HG03066 (cell line): ENCODE data around the gene CREB5.

Experiments used
- ATAC-seq: cut with Tn5 transposase; IDR thresholded peaks from one replicate; pipeline ENCODE4 v1.9.1; 2021; ENCODE audit warnings: low read depth; ENCODE audit not compliant: unreplicated experiment

CREB5 gene

GRCh38 chr7:28433039-28433438 lies 20.7 kb downstream of the CREB5 start:
- ATAC-seq = no peak

GRCh38 chr7:28433699-28434219 lies 21.4 kb downstream of the CREB5 start:
- ATAC-seq = no peak

DNA sequence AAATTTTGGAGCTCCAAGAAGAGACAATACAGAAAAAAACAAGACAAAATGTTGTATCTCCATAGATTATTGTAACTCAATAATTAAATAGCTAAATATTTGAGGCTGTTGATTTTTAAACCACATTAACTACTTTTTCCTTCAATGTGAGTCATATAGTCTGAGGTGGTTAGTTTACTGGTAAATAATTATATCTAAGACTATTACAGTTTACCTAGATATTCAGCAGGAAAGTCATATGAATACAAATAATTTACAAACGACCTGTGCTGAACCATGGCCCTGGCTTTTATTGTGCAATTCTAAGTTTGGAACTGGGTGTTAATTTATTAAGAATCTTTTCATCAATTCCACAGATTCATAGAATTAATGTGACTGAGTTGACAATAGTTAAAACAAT lies 22.2 kb downstream of the CREB5 start:
- ATAC-seq = no peak

DNA sequence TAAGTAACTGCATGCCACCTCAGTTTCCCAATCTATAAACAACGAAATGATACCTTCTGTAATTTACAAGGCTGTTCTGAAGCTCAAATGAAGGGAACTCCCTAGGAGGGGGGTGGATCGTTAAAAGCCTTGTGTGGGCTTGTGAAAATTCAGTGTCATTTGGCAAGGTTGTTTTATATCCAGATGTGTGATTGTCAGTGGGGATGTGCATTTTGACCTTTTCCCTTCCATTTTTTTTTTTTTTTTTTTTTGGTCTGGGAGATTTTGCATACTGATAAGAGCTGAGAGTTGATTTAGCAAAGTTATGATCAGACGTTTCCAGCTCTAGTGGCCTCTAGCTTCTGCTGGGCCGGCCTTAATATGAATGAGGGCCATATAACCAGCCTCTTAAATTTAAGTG lies 22.8 kb downstream of the CREB5 start:
- ATAC-seq = no peak

DNA sequence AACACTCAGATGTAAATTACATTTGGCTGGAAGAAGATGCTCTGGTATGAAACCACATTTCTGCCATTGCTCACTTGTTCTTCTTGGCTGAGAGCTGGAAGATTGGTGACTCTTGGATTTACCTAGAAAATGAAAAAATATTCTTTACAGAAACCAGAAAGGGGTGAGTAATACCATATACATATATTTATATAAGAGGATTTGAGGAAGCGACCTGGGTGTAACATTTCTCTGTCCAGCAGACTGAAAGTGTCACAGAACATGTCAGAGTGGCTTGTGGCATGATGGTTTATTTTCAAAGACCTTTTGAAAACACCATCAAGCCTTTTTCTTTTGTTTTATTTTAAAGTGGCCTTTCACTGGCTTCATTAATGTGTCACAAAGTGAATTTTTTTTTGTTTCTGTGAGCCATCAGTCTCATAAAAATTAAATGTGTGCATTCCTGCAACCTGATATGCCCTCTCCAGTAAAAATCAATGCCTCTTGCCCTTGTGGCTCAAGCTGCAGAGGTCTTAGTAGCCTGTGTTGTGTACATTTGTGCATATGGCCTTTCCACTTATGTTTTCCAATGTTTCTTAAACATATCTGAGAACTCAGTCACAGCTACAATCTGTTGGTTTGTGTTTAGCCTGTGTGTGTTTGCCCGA lies 23.5 kb downstream of the CREB5 start:
- no peak for ATAC-seq

DNA sequence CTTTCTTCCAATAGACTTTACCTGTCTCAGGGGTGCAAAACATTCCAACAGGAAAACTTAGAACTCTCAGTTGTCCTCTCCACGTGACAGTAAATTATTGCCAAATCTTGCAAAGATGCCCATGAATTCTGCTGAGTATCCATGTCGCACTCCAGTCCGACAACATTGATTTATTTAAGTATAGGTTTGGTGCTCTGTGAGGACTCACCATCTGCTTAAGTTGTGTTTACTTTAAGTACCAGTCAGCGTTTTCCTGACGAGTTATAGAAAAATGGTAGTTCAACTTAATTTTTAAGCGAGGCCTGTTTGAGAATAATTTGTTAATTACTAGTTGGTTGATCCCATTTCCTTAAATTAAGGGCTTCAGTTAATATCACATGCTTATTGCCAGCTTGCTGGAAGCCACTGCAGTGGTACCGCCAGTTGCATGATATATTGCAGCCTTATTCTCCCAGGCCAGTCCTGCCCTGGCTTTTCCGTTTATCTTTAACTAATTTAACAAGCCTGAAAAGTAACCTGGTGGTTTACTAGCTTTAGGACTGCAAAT lies 27.8 kb downstream of the CREB5 start:
- no peak for ATAC-seq

GRCh38 chr7:28442540-28443420 lies 30.5 kb downstream of the CREB5 start:
- no peak for ATAC-seq

DNA sequence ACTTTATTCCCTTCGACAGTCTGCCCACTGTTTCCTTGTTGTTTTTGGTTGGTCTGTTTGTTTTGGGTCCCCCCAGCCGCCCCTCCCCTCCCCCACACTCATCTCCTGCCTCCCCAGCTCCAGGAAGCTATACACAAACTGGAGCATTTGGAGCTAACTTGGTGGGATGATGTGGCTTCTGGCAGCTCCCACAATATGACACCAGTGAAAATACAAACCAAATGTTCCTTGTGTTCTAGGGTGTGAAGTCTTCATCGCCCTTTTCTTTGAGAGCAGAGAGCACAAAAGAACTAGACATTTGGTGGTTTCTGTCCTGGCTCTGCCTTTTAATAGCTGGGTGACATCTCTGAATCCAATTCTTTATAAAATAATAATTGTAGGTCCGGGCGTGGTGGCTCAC lies 33.8 kb downstream of the CREB5 start:
- no peak for ATAC-seq

- ATAC-seq = no peak
These were observed 34.8 kb downstream of the CREB5 start for GRCh38 chr7:28447071-28447470.

GRCh38 chr7:28448708-28449107 lies 36.4 kb downstream of the CREB5 start:
- no peak for ATAC-seq

DNA sequence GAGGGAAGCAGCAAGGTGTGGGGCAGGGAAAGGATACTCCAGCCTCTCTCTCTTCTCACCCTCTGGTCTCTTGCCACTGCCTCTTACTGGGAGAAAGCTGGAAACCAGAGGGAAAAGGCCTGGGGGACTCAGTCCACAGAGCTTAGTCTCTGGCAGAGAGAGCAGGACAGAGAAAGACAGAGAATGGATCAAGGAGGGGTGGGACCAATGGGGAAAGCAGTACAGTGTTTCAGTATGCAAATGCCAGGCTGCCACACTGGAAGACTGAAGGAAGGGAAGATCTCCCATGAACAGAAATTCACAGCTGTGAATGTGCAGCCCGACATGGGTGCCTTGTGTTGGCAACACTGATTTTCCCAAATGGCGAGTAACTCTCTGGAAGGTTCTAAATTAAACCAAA lies 40.4 kb downstream of the CREB5 start:
- ATAC-seq = no peak

GRCh38 chr7:28455486-28455885 lies 43.2 kb downstream of the CREB5 start:
- ATAC-seq = no peak

DNA sequence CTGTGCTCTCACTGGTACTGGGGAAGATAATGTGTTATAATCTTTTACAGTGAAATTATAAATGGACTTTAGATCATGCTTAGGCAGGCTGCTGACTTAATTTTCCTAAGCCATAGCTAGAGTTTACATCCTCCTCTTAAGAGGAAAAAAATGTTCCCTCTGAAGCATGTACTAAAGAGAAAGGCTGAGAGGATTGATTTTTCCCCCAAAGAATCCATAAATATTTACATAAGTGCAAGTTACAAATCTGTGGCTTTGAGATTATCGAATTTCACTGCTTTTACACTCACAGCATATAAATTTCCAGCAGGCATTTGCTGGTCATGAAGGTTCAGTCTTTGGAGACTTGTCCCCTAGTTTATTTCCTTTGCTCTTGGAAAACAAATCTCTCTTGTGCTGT lies 43.7 kb downstream of the CREB5 start:
- no peak for ATAC-seq

- ATAC-seq = no peak
These were observed 46.4 kb downstream of the CREB5 start for GRCh38 chr7:28458732-28459131.

GRCh38 chr7:28459306-28459705 lies 47.0 kb downstream of the CREB5 start:
- ATAC-seq = no peak

DNA sequence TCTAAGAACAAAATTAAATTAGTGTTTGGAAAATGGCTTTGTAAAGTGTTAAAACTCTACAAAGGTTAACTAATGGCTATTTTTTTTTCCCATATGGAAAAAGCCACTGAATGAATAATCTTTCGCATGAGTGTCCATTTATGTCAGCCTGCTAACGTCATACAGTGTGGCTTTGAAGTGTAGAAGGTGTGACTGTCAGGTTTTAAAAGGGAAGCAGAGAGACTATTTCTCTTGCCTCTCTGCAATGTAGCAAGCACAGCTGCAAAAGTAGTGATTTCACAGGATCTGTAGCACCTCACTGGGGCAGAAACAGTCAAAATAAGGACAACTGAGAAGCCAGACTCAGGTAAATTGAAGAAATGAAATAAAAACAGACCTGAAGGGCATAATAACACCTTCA lies 53.4 kb downstream of the CREB5 start:
- ATAC-seq = no peak

GRCh38 chr7:28466341-28466740 lies 54.0 kb downstream of the CREB5 start:
- ATAC-seq = no peak

GRCh38 chr7:28466885-28467284 lies 54.6 kb downstream of the CREB5 start:
- no peak for ATAC-seq

- no peak for ATAC-seq
These were observed 57.2 kb downstream of the CREB5 start for GRCh38 chr7:28469562-28469961.

DNA sequence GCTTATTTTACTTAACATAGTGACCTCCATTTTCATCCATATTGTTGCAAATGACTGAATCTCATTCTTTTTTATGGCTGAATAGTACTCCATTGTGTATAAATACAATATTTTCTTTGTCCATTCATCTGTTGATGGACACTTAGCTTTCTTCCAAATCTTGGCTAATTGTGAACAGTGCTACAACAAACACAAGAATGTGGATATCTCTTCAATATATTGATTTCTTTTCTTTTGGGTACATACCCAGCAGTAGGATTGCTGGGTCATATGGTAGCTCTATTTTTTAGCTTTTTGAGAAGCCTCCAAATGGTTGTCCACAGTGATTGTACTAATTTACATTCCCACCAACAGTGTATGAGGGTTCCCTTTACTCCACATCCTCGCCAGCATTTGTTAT lies 58.0 kb downstream of the CREB5 start:
- no peak for ATAC-seq

GRCh38 chr7:28472332-28472731 lies 60.0 kb downstream of the CREB5 start:
- ATAC-seq = no peak
